ENCODE results near the gene LRBA. TPM values are rescaled to one million over a fixed set of nuclear protein-coding genes. Genes with fewer than 3 reads are reported as not detected.
"Not testable (repeated sequence)": the region's sequence is repeated elsewhere in the genome, so short reads cannot be mapped to it uniquely, and the experiment has no call there.

The LRBA gene
- total RNA-seq, 2 donors from 2014 or later = 30.9 to 33.7 TPM

DNA sequence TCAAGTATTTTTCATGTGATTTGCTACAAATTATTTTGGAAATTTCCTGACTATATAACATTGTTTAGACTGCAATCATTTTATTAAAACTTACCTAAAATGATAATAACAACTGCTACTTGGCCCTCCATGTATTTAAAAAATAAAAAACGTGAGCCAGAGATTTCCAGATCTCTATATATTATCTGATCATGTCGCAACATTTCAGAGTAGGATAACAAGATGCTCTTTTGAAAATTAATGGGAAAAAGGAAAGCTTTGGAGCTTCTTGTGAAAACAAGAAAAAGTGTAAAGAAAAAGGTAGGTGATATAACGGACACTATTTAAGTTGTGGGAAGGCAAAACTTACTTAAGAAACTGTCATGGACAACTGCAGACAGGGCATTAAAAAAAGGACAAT lies 448.0 kb downstream of the LRBA start:
- Histone ChIP-seq H3K9me3 (peaks cover 3% of the 10 kb centered on the region), H3K27ac (no peak overlapping the region), H3K27me3 (replicated peaks; ENCODE audit: insufficient read depth) (no peaks in the 10 kb centered on the region), H3K4me1 (ENCODE audit: control insufficient read depth in 1 of 2, low read depth in 2 of 2) (no peaks in the 10 kb centered on the region), H3K36me3 (peaks cover 3% of the 10 kb centered on the region), H3K4me3 (no peak overlapping the region)
- ATAC-seq (ENCODE audit: insufficient number of reproducible peaks, low FRiP score, low read depth) (no peak), DNase-seq (ENCODE audit: low spot score) (no peak)
- TF ChIP-seq, protein P1, sequence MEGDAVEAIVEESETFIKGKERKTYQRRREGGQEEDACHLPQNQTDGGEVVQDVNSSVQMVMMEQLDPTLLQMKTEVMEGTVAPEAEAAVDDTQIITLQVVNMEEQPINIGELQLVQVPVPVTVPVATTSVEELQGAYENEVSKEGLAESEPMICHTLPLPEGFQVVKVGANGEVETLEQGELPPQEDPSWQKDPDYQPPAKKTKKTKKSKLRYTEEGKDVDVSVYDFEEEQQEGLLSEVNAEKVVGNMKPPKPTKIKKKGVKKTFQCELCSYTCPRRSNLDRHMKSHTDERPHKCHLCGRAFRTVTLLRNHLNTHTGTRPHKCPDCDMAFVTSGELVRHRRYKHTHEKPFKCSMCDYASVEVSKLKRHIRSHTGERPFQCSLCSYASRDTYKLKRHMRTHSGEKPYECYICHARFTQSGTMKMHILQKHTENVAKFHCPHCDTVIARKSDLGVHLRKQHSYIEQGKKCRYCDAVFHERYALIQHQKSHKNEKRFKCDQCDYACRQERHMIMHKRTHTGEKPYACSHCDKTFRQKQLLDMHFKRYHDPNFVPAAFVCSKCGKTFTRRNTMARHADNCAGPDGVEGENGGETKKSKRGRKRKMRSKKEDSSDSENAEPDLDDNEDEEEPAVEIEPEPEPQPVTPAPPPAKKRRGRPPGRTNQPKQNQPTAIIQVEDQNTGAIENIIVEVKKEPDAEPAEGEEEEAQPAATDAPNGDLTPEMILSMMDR (IDR thresholded peaks at IDR 0.05) = no peak

DNA sequence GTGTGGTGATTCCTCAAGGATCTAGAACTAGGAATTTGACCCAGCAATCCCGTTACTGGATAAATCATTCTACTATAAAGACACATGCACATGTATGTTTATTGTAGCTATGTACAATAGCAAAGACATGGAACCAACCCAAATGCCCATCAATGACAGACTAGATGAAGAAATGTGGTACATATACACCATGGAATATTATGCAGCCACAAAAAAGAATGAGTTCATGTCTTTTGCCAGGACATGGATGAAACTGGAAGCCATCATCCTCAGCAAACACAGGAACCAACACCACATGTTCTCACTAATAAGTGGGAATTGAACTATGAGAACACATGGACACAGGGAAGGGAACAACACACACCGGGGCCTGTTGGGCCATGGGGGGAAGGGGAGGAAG lies 450.1 kb downstream of the LRBA start:
- not testable (repeated sequence) for ATAC-seq (ENCODE audit: insufficient number of reproducible peaks, low FRiP score, low read depth); H3K9me3 ChIP-seq; H3K36me3 ChIP-seq; H3K27ac ChIP-seq; H3K27me3 ChIP-seq (replicated peaks; ENCODE audit: insufficient read depth); H3K4me3 ChIP-seq; DNase-seq (ENCODE audit: low spot score); H3K4me1 ChIP-seq (ENCODE audit: control insufficient read depth in 1 of 2, low read depth in 2 of 2)

DNA sequence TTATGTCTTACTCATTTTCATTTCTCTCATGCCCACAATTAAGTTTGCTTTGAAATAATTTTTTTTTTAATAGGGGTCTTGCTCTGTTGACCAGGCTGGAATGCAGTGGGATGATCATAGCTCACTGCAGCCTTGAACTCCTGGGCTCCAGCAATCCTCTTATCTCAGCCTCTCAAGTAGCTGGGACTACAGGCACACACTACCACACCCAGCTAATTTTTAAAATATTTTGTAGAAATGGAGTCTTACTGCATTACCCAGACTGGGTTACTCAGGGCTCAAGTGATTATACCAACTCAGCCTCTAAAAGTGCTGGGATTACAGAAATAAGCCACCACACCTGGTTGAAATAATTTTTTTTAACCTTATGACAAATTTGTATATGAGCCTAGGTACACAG lies 452.3 kb downstream of the LRBA start:
- peaks cover 3% of the 10 kb centered on the region for H3K9me3 ChIP-seq
- TF ChIP-seq, protein P1 (IDR thresholded peaks at IDR 0.05) = no peak
- no peaks in the 10 kb centered on the region for H3K27me3 ChIP-seq (replicated peaks; ENCODE audit: insufficient read depth)
- ATAC-seq (ENCODE audit: insufficient number of reproducible peaks, low FRiP score, low read depth) = no peak
- H3K27ac ChIP-seq = no peak overlapping the region
- peaks cover 3% of the 10 kb centered on the region for H3K36me3 ChIP-seq
- no peak overlapping the region for H3K4me3 ChIP-seq
- no peak for DNase-seq (ENCODE audit: low spot score)
- H3K4me1 ChIP-seq (ENCODE audit: control insufficient read depth in 1 of 2, low read depth in 2 of 2) = no peaks in the 10 kb centered on the region

DNA sequence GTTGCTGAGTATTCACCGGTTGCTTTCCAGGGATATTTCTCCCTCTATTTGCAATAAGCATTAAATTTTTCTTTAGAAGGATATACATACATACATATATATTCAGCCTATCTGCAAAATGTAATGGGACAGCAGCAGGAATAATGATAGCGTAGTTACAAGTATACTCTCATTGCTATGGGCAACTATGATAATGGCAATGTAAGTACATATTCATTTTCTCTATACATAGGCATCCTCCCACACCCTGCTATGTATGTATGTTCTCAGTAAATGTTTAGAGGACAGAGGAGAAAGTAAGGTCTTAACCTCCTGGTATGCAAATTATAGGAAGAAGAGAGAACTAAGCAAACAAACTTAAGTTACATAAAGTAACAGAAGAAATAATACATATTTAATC lies 452.8 kb downstream of the LRBA start:
- peaks cover 3% of the 10 kb centered on the region for H3K36me3 ChIP-seq

DNA sequence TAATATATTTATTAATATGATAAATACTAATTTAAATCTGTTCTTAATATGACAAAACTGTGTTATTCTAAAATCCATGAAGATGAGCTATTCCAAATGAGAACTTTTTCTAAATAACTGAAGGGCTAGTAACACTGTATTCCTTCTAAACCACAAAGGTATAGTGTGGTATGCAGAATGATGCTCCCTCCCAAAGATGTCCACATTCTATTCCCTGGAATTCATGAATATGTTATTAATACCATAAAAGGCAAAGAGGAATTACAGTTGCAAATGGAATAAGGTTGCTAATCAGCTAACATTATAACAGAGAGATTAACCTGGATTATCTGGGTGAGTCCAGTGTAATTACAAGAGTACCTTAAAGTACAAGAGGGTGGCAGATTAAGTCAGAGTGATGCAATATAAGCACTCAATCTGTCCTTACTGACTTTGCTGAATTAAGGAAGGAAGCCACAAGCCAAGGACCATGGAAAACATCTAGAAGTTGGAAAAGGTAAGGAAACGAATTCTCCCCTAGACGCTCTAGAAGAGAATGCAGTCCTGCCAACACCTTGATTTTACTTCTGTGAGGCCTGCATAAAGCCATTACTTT lies 453.8 kb downstream of the LRBA start:
- no peak for ATAC-seq (ENCODE audit: insufficient number of reproducible peaks, low FRiP score, low read depth)
- Histone ChIP-seq H3K9me3 (peaks cover 3% of the 10 kb centered on the region), H3K4me3 (no peak overlapping the region), H3K4me1 (ENCODE audit: control insufficient read depth in 1 of 2, low read depth in 2 of 2) (no peaks in the 10 kb centered on the region), H3K27ac (no peak overlapping the region), H3K36me3 (peaks cover 3% of the 10 kb centered on the region), H3K27me3 (replicated peaks; ENCODE audit: insufficient read depth) (no peaks in the 10 kb centered on the region)
- no peak for DNase-seq (ENCODE audit: low spot score)
- TF ChIP-seq, protein P1 (IDR thresholded peaks at IDR 0.05) = no peak

More for the DNA sequence above, 452.8 kb downstream of the LRBA start:
- Histone ChIP-seq H3K27ac (no peak overlapping the region), H3K27me3 (replicated peaks; ENCODE audit: insufficient read depth) (no peaks in the 10 kb centered on the region), H3K4me1 (ENCODE audit: control insufficient read depth in 1 of 2, low read depth in 2 of 2) (no peaks in the 10 kb centered on the region), H3K4me3 (no peak overlapping the region), H3K9me3 (peaks cover 3% of the 10 kb centered on the region)
- ATAC-seq (ENCODE audit: insufficient number of reproducible peaks, low FRiP score, low read depth) = no peak
- no peak for DNase-seq (ENCODE audit: low spot score)
- TF ChIP-seq, protein P1 (IDR thresholded peaks at IDR 0.05) = no peak

DNA sequence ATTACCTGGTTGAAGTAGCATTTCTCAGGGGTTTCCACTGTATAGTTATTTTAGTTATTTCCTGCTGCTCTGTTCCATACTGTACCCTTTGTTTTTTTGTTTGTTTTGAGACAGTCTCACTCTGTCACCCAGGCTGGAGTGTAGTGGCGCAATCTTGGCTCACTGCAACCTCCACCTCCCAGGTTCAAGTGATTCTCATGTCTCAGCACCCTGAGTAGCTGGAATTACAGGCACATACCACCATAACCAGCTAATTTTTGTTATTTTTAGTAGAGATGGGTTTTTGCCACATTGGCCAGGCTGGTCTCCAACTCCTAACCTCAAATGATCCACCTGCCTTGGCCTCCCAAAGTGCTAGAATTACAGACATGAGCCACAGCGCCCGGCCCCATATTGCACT lies 457.3 kb downstream of the LRBA start:
- H3K4me1 ChIP-seq (ENCODE audit: control insufficient read depth in 1 of 2, low read depth in 2 of 2); ATAC-seq (ENCODE audit: insufficient number of reproducible peaks, low FRiP score, low read depth); H3K27ac ChIP-seq; H3K9me3 ChIP-seq; H3K36me3 ChIP-seq; H3K27me3 ChIP-seq (replicated peaks; ENCODE audit: insufficient read depth); DNase-seq (ENCODE audit: low spot score); H3K4me3 ChIP-seq: not testable (repeated sequence)

Data from thoracic aorta (tissue), 2 donors.